AG09319 (cell line): Measurements from ENCODE around the gene ABCG4.

Experiments used
- DNase-seq: peaks from one replicate; pipeline ENCODE4 v3.0.0-alpha.2; 2010; ENCODE audit warnings: low read depth; ENCODE audit errors: extremely low read depth
- CTCF ChIP-seq: IDR thresholded peaks from 2 replicates; pipeline ENCODE4 v1.5.1; 2011; ENCODE audit warnings: low read depth, mild to moderate bottlenecking, inconsistent platforms, low read length, moderate library complexity

Gene ABCG4

GRCh38 chr11:119111361-119111925 is 37.4 kb upstream of the ABCG4 start:
- no peak for DNase-seq
- TF ChIP-seq CTCF = no peak

GRCh38 chr11:119112314-119113020 is 36.4 kb upstream of the ABCG4 start:
- no peak for TF ChIP-seq CTCF
- no peak for DNase-seq

GRCh38 chr11:119113716-119114115 is 35.1 kb upstream of the ABCG4 start:
- TF ChIP-seq CTCF = no peak
- DNase-seq = no peak

GRCh38 chr11:119114351-119114750 is 34.5 kb upstream of the ABCG4 start:
- TF ChIP-seq CTCF = no peak
- DNase-seq = no peak

GRCh38 chr11:119115484-119116234 is 33.2 kb upstream of the ABCG4 start:
- DNase-seq = no peak

GRCh38 chr11:119116235-119116594 is 32.6 kb upstream of the ABCG4 start:
- DNase-seq = no peak

More at GRCh38 chr11:119115484-119116234, 33.2 kb upstream of the ABCG4 start:
- TF ChIP-seq CTCF = no peak

More at GRCh38 chr11:119116235-119116594, 32.6 kb upstream of the ABCG4 start:
- TF ChIP-seq CTCF = no peak
